SK-N-SH (cell line): ENCODE measurements around the gene IFI6. TPM values are rescaled to one million over a fixed set of nuclear protein-coding genes. Genes with fewer than 3 reads are reported as not detected.

Source experiments
- CTCF ChIA-PET: fragments of 300-600, 350-600 bp; formaldehyde crosslinking; extraction: SDS; loops from one replicate; lab custom pipeline; 2021; lab: Yijun Ruan, JAX
- POLR2A ChIA-PET: fragments of 350-600 bp; sonication (Branson Sonifier 250); formaldehyde crosslinking; extraction: SDS; loops from one replicate; lab custom pipeline; 2020; ENCODE audit warnings: antibody characterized with exemption, inconsistent platforms; lab: Yijun Ruan, JAX
- DNase-seq: peaks from one replicate; pipeline ENCODE4 v3.0.0; 2012
- H2AFZ ChIP-seq: fragments of 200-600 bp; sonication (generic); 2 replicates; pipeline ENCODE4 v1.8.1; 2016; ENCODE audit warnings: antibody characterized with exemption, mild to moderate bottlenecking, low read depth
- H3F3A ChIP-seq: fragments of 200-600 bp; sonication (generic); replicated peaks from 2 replicates; pipeline ENCODE3; 2016; ENCODE audit warnings: antibody characterized with exemption, mild to moderate bottlenecking; ENCODE audit not compliant: insufficient read depth
- H3K27ac ChIP-seq, 2 experiments: fragments of 200-500 bp in 1 of 2; fragments of 200-600 bp in 1 of 2; sonication (Bioruptor generic) in 1 of 2; sonication (generic), shearing (Covaris generic) in 1 of 2; 2 replicates each; pipeline versions ENCODE4 v1.5.1 to v1.6.1; 2014 to 2016; ENCODE audit warnings: low read depth in 2 of 2, inconsistent platforms in 1 of 2, low read length in 1 of 2, mild to moderate bottlenecking in 1 of 2, mixed read lengths in 1 of 2
- H3K27me3 ChIP-seq: fragments of 200-600 bp; sonication (generic), shearing (Covaris generic); 2 replicates; pipeline ENCODE4 v1.6.1; 2016; ENCODE audit warnings: mixed run types; ENCODE audit not compliant: insufficient read depth
- H3K36me3 ChIP-seq, 2 experiments: fragments of 200-500 bp in 1 of 2; fragments of 200-600 bp in 1 of 2; sonication (Bioruptor generic) in 1 of 2; sonication (generic) in 1 of 2; replicated peaks in 1 of 2; 2 replicates each; pipeline versions ENCODE3 to v1.5.1; 2014 to 2016; ENCODE audit warnings: low read length in 1 of 2, mild to moderate bottlenecking in 1 of 2; ENCODE audit not compliant: insufficient read depth in 2 of 2, control insufficient read depth in 1 of 2
- H3K4me1 ChIP-seq, 2 experiments: fragments of 200-500 bp in 1 of 2; fragments of 200-600 bp in 1 of 2; sonication (Bioruptor generic) in 1 of 2; sonication (generic), shearing (Covaris generic) in 1 of 2; 2 replicates each; pipeline versions ENCODE4 v1.5.1 to v1.6.1; 2014 to 2016; ENCODE audit warnings: low read depth in 1 of 2, low read length in 1 of 2, mixed run types in 1 of 2; ENCODE audit not compliant: insufficient read depth in 2 of 2, control insufficient read depth in 1 of 2
- H3K4me2 ChIP-seq: fragments of 200-600 bp; sonication (generic), shearing (Covaris generic); 2 replicates; pipeline ENCODE4 v1.6.1; 2017; ENCODE audit warnings: mixed run types
- H3K4me3 ChIP-seq, 2 experiments: fragments of 200-500 bp in 1 of 2; fragments of 200-600 bp in 1 of 2; sonication (Bioruptor generic) in 1 of 2; sonication (generic), shearing (Covaris generic) in 1 of 2; 2 replicates each; pipeline versions ENCODE4 v1.5.1 to v1.8.1; 2014 to 2016; ENCODE audit warnings: low read depth in 2 of 2, inconsistent platforms in 1 of 2, low read length in 1 of 2, mild to moderate bottlenecking in 1 of 2, mixed read lengths in 1 of 2, moderate library complexity in 1 of 2
- H3K79me2 ChIP-seq: fragments of 200-600 bp; sonication (generic); 2 replicates; pipeline ENCODE4 v1.8.1; 2017; ENCODE audit warnings: mild to moderate bottlenecking; ENCODE audit not compliant: insufficient read depth
- H3K9ac ChIP-seq: fragments of 200-600 bp; sonication (generic); 2 replicates; pipeline ENCODE4 v1.6.1; 2017; ENCODE audit warnings: mixed run types
- H3K9me2 ChIP-seq: fragments of 200-600 bp; sonication (generic); 2 replicates; pipeline ENCODE4 v1.6.1; 2017; ENCODE audit warnings: mixed run types
- H3K9me3 ChIP-seq: fragments of 200-600 bp; sonication (generic); 2 replicates; pipeline ENCODE4 v1.6.1; 2017; ENCODE audit warnings: mixed run types, mild to moderate bottlenecking, moderate library complexity
- H4K20me1 ChIP-seq: fragments of 200-600 bp; sonication (generic); 2 replicates; pipeline ENCODE4 v1.6.1; 2017; ENCODE audit warnings: mild to moderate bottlenecking, mixed run types; ENCODE audit not compliant: insufficient read depth
- CHD2 ChIP-seq: fragments of 150-350 bp; IDR thresholded peaks from 2 replicates; pipeline ENCODE4 v1.6.1; 2018; ENCODE audit warnings: low read length; ENCODE audit not compliant: partially characterized antibody
- CTCF ChIP-seq: fragments of 200-600 bp; sonication (generic); IDR thresholded peaks from 2 replicates; pipeline ENCODE4 v1.6.1; 2017; ENCODE audit warnings: antibody characterized with exemption, mild to moderate bottlenecking, moderate library complexity
- EP300 ChIP-seq, 2 experiments: IDR thresholded peaks; 2 replicates each; pipeline versions ENCODE4 v1.4.0 to v1.6.1; 2012; ENCODE audit warnings: borderline replicate concordance in 1 of 2, low read depth in 1 of 2, low read length in 1 of 2
- FOSL2 ChIP-seq: IDR thresholded peaks from 2 replicates; pipeline ENCODE4 v1.4.0; 2012; ENCODE audit warnings: low read depth, mild to moderate bottlenecking, moderate library complexity, borderline replicate concordance
- FOXM1 ChIP-seq: IDR thresholded peaks from 2 replicates; pipeline ENCODE4 v1.4.0; 2012; ENCODE audit warnings: low read depth, mild to moderate bottlenecking
- GABPA ChIP-seq: IDR thresholded peaks from 2 replicates; pipeline ENCODE4 v1.4.0; 2012; ENCODE audit warnings: low read depth, mild to moderate bottlenecking
- GATA2 ChIP-seq: sonication (generic); formaldehyde crosslinking; IDR thresholded peaks from 2 replicates; pipeline ENCODE4 v1.5.0; 2020; ENCODE audit warnings: mild to moderate bottlenecking, missing genetic modification reagents
- MEF2A ChIP-seq: IDR thresholded peaks from 2 replicates; pipeline ENCODE4 v1.4.0; 2012; ENCODE audit warnings: low read depth, borderline replicate concordance
- MXI1 ChIP-seq: IDR thresholded peaks from 2 replicates; pipeline ENCODE4 v1.6.1; 2012; ENCODE audit warnings: mild to moderate bottlenecking, low read depth, low read length, improper control_type of control experiment
- NRF1 ChIP-seq: IDR thresholded peaks from 2 replicates; pipeline ENCODE4 v1.6.1; 2012; ENCODE audit warnings: low read depth, mild to moderate bottlenecking, low read length
- RAD21 ChIP-seq: IDR thresholded peaks from 2 replicates; pipeline ENCODE4 v1.6.1; 2012; ENCODE audit warnings: mild to moderate bottlenecking, low read length
- SIN3A ChIP-seq: IDR thresholded peaks from 2 replicates; pipeline ENCODE4 v1.6.1; 2012; ENCODE audit warnings: low read depth, mild to moderate bottlenecking, low read length, moderate library complexity, borderline replicate concordance
- SMC3 ChIP-seq: IDR thresholded peaks from 2 replicates; pipeline ENCODE4 v1.6.1; 2012; ENCODE audit warnings: low read depth, low read length, improper control_type of control experiment
- YY1 ChIP-seq: IDR thresholded peaks from 2 replicates; pipeline ENCODE4 v1.4.0; 2012; ENCODE audit warnings: low read depth, mild to moderate bottlenecking
- WGBS: methylation state at CpG from one replicate; pipeline ENCODE4 v1.1.6; 2017; ENCODE audit warnings: low lambda C conversion rate; 5-methylcytosine and 5-hydroxymethylcytosine counted together
- polyA plus RNA-seq, 3 experiments: library from polyadenylated mRNA; depleted of rRNA; stranded (reverse); fragments of >200 nt; gene quantifications; 2 replicates each; pipeline ENCODE4 v1.2.3, GENCODE V29; 2012
- TF ChIP-seq, protein P1 (sequence below): fragments of 150-350 bp; IDR thresholded peaks from 2 replicates; pipeline ENCODE4 v1.6.1; 2017; ENCODE audit warnings: antibody characterized with exemption, low read length, low read depth, borderline replicate concordance
- TF ChIP-seq, protein P2 (sequence below): IDR thresholded peaks from 2 replicates; pipeline ENCODE4 v1.4.0; 2012; ENCODE audit warnings: low read depth

IFI6 gene
- polyA plus RNA-seq, 1 of the 3 experiments (the other 2 are of a cell fraction), result 35.6 TPM

GRCh38 chr1:27655151-27655937, 16.6 kb downstream of the IFI6 start:
- WGBS, result 83% methylated on average over 11 of the region's 11 CpGs
- Histone ChIP-seq H3K4me1 (peaks cover 7 to 12% of the 10 kb centered on the region in 2 experiments; a peak in 2 of 4 replicates), H3K27ac (no peak overlapping the region), H4K20me1 (no peaks in the 10 kb centered on the region), H3K9ac (no peak overlapping the region), H3K9me2 (no peaks in the 10 kb centered on the region), H3K36me3 (no peaks in the 10 kb centered on the region), H3K9me3 (no peaks in the 10 kb centered on the region), H2AFZ (0 out of 2 replicates have a peak overlapping the region, but pooled peaks have one; percentile 24), H3K4me3 (no peak overlapping the region), H3F3A (peaks cover 10% of the 10 kb centered on the region), H3K79me2 (no peaks in the 10 kb centered on the region), H3K27me3 (no peaks in the 10 kb centered on the region), H3K4me2 (no peak overlapping the region)
- POLR2A ChIA-PET, result interaction anchor here (0.6 kb wide), 1 partner anchor 487 kb away, joined by 4 read pairs; no protein-coding TSS in a partner anchor
- TF ChIP-seq GATA2 (no peak), GABPA (no peak), SMC3 (no peak), MEF2A (no peak), CTCF (no peak), SIN3A (no peak), FOXM1 (no peak), MXI1 (no peak), RAD21 (no peak), NRF1 (no peak), FOSL2 (no peak), EP300 (IDR thresholded peaks at IDR 0.05; ENCODE audit: borderline replicate concordance in 1 of 2, low read depth in 1 of 2, low read length in 1 of 2) (no peak), YY1 (no peak), CHD2 (no peak)
- TF ChIP-seq, protein P1, sequence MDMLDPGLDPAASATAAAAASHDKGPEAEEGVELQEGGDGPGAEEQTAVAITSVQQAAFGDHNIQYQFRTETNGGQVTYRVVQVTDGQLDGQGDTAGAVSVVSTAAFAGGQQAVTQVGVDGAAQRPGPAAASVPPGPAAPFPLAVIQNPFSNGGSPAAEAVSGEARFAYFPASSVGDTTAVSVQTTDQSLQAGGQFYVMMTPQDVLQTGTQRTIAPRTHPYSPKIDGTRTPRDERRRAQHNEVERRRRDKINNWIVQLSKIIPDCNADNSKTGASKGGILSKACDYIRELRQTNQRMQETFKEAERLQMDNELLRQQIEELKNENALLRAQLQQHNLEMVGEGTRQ, result no peak
- TF ChIP-seq, protein P2, sequence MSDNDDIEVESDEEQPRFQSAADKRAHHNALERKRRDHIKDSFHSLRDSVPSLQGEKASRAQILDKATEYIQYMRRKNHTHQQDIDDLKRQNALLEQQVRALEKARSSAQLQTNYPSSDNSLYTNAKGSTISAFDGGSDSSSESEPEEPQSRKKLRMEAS, result no peak
- CTCF ChIA-PET, result interaction anchor here (1.0 to 18.4 kb wide), 5 partner anchors 9 to 355 kb away, joined by 3 to 526 read pairs (median 5); partner anchors contain the start of gene AHDC1
- DNase-seq, result no peak
